CD4-positive, alpha-beta memory T cell (primary cell): ENCODE data around the gene R3HDM4. TPM values are rescaled to one million over a fixed set of nuclear protein-coding genes. Genes with fewer than 3 reads are reported as not detected.

Experiments used
- CTCF ChIA-PET: fragments of 350-600 bp; sonication (Branson Sonifier 250); formaldehyde crosslinking; loops from one replicate; lab custom pipeline; 2021; ENCODE audit warnings: inconsistent platforms; ENCODE audit not compliant: partially characterized antibody; lab: Charles Lee
- POLR2A ChIA-PET: fragments of 350-600 bp; sonication (Branson Sonifier 250); formaldehyde crosslinking; loops from one replicate; lab custom pipeline; 2021; ENCODE audit not compliant: partially characterized antibody; lab: Charles Lee
- DNase-seq, 5 donors: peaks; one replicate each; pipeline versions ENCODE4 v3.0.0 to v3.0.0-alpha.2; 2020 to 2022; ENCODE audit warnings: mixed read lengths in 1 of 5
- H3K27ac ChIP-seq: one replicate; pipeline ENCODE4 v1.7.0; 2013; ENCODE audit warnings: low read depth, low read length
- H3K27me3 ChIP-seq: 2 replicates; pipeline ENCODE4 v1.7.0; 2013; ENCODE audit warnings: mild to moderate bottlenecking, low read length, moderate library complexity; ENCODE audit not compliant: insufficient read depth
- H3K36me3 ChIP-seq: 2 replicates; pipeline ENCODE4 v1.7.0; 2013; ENCODE audit warnings: mild to moderate bottlenecking, low read length, moderate library complexity; ENCODE audit not compliant: insufficient read depth
- H3K4me1 ChIP-seq: 2 replicates; pipeline ENCODE4 v1.7.0; 2013; ENCODE audit warnings: mild to moderate bottlenecking, low read length, moderate library complexity; ENCODE audit not compliant: insufficient read depth
- H3K4me3 ChIP-seq, 2 donors: one replicate each; pipeline ENCODE4 v1.7.0; 2013; ENCODE audit warnings: low read length in 2 of 2, mild to moderate bottlenecking in 1 of 2
- H3K9me3 ChIP-seq, 2 donors: one replicate each; pipeline ENCODE4 v1.7.0; 2013; ENCODE audit warnings: low read length in 2 of 2, control low read depth in 1 of 2; ENCODE audit not compliant: control insufficient read depth in 1 of 2
- H3K27ac Mint-ChIP-seq, 7 donors: one replicate each; pipeline ENCODE4 v1.8.0; 2020 to 2021; ENCODE audit warnings: mixed read lengths in 7 of 7, mild to moderate bottlenecking in 6 of 7, inconsistent platforms in 3 of 7, moderate library complexity in 3 of 7
- H3K27me3 Mint-ChIP-seq, 2 donors: one replicate each; pipeline ENCODE4 v1.8.0; 2020 to 2021; ENCODE audit warnings: mixed read lengths in 2 of 2
- H3K36me3 Mint-ChIP-seq, 2 donors: one replicate each; pipeline ENCODE4 v1.8.0; 2020 to 2021; ENCODE audit warnings: mixed read lengths in 2 of 2, inconsistent platforms in 1 of 2, mild to moderate bottlenecking in 1 of 2
- H3K4me1 Mint-ChIP-seq, 4 donors: one replicate each; pipeline ENCODE4 v1.8.0; 2020 to 2021; ENCODE audit warnings: mixed read lengths in 4 of 4, mild to moderate bottlenecking in 1 of 4
- H3K4me3 Mint-ChIP-seq, 8 donors: one replicate each; pipeline ENCODE4 v1.8.0; 2020 to 2021; ENCODE audit warnings: mixed read lengths in 8 of 8, mild to moderate bottlenecking in 7 of 8, moderate library complexity in 6 of 8, inconsistent platforms in 3 of 8
- H3K9me3 Mint-ChIP-seq, 8 donors: one replicate each; pipeline ENCODE4 v1.8.0; 2020 to 2021; ENCODE audit warnings: mixed read lengths in 8 of 8, mild to moderate bottlenecking in 5 of 8, inconsistent platforms in 3 of 8, moderate library complexity in 1 of 8
- intact Hi-C: fragments of 100-400 bp; cut with micrococcal nuclease; formaldehyde crosslinking; loops from one replicate; pipeline ENCODE4 v1.15.1; 2023
- polyA plus RNA-seq, 2 donors: library from polyadenylated mRNA; unstranded; fragments of 300-500 nt; fragmentation: Illumina TruSeq; gene quantifications; one replicate each; pipeline ENCODE4 v1.2.3, GENCODE V29; 2021
- total RNA-seq, 2 experiments: library from RNA; stranded (reverse); gene quantifications; one replicate each; pipeline ENCODE4 v1.2.3, GENCODE V29; 2021

The R3HDM4 gene
- total and polyA plus RNA-seq, 4 experiments from 2014 or later: 153 to 230 (median 181) TPM

GRCh38 chr19:873084-873483 lies 39.9 kb downstream of the R3HDM4 start:
- no peaks in the 10 kb centered on the region for H3K27me3 ChIP-seq
- H3K36me3 ChIP-seq: peaks cover 7% of the 10 kb centered on the region
- Mint-ChIP-seq H3K36me3 (peaks cover 3 to 20% of the 10 kb centered on the region in 2 donors), H3K4me3 (peak overlapping the region in 7 of 8 donors; percentile 35 to 70 (median 61)), H3K4me1 (peaks cover 4 to 16% (median 9%) of the 10 kb centered on the region in 4 donors), H3K9me3 (peaks cover 0 to 5% (median 0%) of the 10 kb centered on the region in 8 donors), H3K27me3 (no peaks in the 10 kb centered on the region), H3K27ac (peak overlapping the region in 6 of 7 donors; percentile 61 to 97 (median 79))
- no peak overlapping the region for H3K4me3 ChIP-seq
- H3K9me3 ChIP-seq: no peaks in the 10 kb centered on the region
- DNase-seq: peak; percentile 80 to 93 (median 90)
- POLR2A ChIA-PET: interaction anchor here (0.6 to 5.2 kb wide), 18 partner anchors 8 to 402 kb away, joined by 3 to 41 read pairs (median 6); partner anchors contain the start of genes ABCA7, ARHGAP45, CIRBP and FAM174C
- no peak overlapping the region for H3K27ac ChIP-seq
- CTCF ChIA-PET: interaction anchor here (1.2 to 1.3 kb wide), 3 partner anchors 9 to 48 kb away, joined by 3 to 4 read pairs (median 3); no protein-coding TSS in a partner anchor
- peaks cover 13% of the 10 kb centered on the region for H3K4me1 ChIP-seq
- intact Hi-C loops: no loop called here

DNA sequence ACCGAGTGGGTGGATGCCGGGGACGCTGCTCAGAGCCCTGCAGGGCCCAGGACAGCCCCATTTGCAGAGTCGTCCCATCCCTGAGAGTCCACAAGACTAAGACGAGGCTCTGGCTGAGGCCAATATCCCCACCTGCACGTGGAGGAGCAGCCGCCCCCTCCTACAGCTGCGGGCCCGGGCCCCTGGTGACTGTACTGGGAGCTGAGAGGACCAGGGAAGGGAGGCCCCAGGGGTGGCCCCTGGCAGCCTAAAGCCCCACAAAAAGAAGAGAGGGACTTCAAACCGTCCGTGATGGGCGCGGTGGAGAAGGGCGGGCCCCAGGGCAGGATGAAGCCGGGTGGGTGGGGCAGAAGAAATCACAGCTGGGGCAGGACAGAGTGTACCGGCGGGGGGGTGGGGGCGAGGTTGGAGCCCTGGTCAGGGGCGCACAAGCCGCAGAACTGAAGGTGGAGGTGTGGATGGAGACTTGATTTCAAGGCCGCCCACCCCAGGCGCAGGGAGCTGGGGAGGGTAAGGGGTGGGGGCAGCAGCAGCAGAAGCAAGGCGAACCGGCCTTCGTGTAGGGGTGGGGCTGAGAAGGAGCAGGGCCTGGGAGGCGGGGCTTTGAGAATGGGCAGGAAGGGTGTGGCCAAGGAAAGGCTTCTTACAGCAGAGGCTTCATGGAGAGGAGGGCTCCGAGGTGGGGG lies 40.6 kb downstream of the R3HDM4 start:
- H3K4me3 Mint-ChIP-seq: peak overlapping the region; percentile 75 to 92 (median 84)
- intact Hi-C loops: loop anchor here (1.0 kb wide), 3 partner anchors 10 to 37 kb away; partner anchors contain the start of genes MED16 and RNU6-9

GRCh38 chr19:871446-872265 lies 41.4 kb downstream of the R3HDM4 start:
- peak in 1 of 5 donors; percentile 23 for DNase-seq
- H3K4me1 Mint-ChIP-seq: peaks cover 4 to 16% (median 9%) of the 10 kb centered on the region in 4 donors
- ChIA-PET CTCF (interaction anchor here (1.2 to 2.4 kb wide), 3 partner anchors 36 to 50 kb away, joined by 3 to 4 read pairs (median 4); no protein-coding TSS in a partner anchor), POLR2A (interaction anchor here (1.0 to 5.2 kb wide), 14 partner anchors 8 to 398 kb away, joined by 3 to 41 read pairs (median 6); partner anchors contain the start of genes ABCA7, CIRBP, MED16 and PTBP1)
- peaks cover 7 to 23% of the 10 kb centered on the region in 2 donors for H3K36me3 Mint-ChIP-seq
- Histone ChIP-seq H3K27ac (peak overlapping the region; percentile 55), H3K36me3 (peaks cover 7% of the 10 kb centered on the region), H3K4me1 (peaks cover 13% of the 10 kb centered on the region), H3K4me3 (peak overlapping the region in 1 of 2 donors; percentile 51), H3K9me3 (no peaks in the 10 kb centered on the region), H3K27me3 (no peaks in the 10 kb centered on the region)
- peak overlapping the region in 7 of 8 donors; percentile 75 to 92 (median 83) for H3K4me3 Mint-ChIP-seq
- intact Hi-C loops: loop anchor here (1.0 kb wide), 3 partner anchors 9 to 38 kb away; partner anchors contain the start of genes MED16 and RNU6-9
- peak overlapping the region; percentile 65 to 97 (median 94) for H3K27ac Mint-ChIP-seq
- H3K27me3 Mint-ChIP-seq: no peaks in the 10 kb centered on the region
- H3K9me3 Mint-ChIP-seq: peaks cover 0 to 8% (median 0%) of the 10 kb centered on the region in 8 donors

More for the DNA sequence above, 40.6 kb downstream of the R3HDM4 start:
- Mint-ChIP-seq H3K4me1 (peaks cover 4 to 16% (median 9%) of the 10 kb centered on the region in 4 donors), H3K36me3 (peaks cover 5 to 23% of the 10 kb centered on the region in 2 donors), H3K27ac (peak overlapping the region; percentile 88 to 98 (median 97)), H3K9me3 (peaks cover 0 to 8% (median 0%) of the 10 kb centered on the region in 8 donors), H3K27me3 (no peaks in the 10 kb centered on the region)
- no peaks in the 10 kb centered on the region for H3K27me3 ChIP-seq
- ChIA-PET CTCF (interaction anchor here (1.2 to 2.4 kb wide), 4 partner anchors 9 to 49 kb away, joined by 3 to 4 read pairs (median 4); no protein-coding TSS in a partner anchor), POLR2A (interaction anchor here (0.6 to 5.2 kb wide), 17 partner anchors 9 to 403 kb away, joined by 3 to 41 read pairs (median 5); partner anchors contain the start of genes ABCA7, ARHGAP45, CIRBP and FAM174C)
- no peaks in the 10 kb centered on the region for H3K9me3 ChIP-seq
- peaks cover 13% of the 10 kb centered on the region for H3K4me1 ChIP-seq
- peak; percentile 84 to 93 (median 91) for DNase-seq
- peak overlapping the region in 1 of 2 donors; percentile 51 for H3K4me3 ChIP-seq
- H3K27ac ChIP-seq: peak overlapping the region; percentile 55
- H3K36me3 ChIP-seq: peaks cover 7% of the 10 kb centered on the region

DNA sequence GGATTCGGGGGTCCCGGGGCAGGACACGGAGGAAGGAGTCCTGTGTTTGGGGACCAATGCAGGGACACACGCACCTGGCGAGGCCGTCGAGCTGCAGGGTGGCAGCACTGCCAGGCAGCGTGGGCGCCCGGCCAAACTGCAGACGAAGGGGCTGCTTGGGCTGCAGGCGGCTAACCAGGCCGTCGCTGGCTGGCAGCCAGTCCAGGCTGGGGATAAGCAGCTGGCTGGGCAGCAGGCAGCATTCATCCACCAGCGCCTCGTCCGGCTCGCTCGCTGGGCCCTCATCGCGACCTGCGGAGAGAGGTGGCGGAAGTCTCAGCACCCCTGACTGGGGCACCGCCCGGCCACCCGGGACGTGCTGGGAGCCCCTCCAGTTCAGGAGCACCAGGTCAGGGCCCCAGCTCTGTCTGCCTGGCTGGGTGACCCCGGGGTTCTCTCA lies 42.0 kb downstream of the R3HDM4 start:
- no peak overlapping the region for H3K4me3 Mint-ChIP-seq
- peaks cover 13% of the 10 kb centered on the region for H3K4me1 ChIP-seq
- POLR2A ChIA-PET: interaction anchor here (1.9 to 5.2 kb wide), 2 partner anchors 8 to 39 kb away, joined by 15 to 41 read pairs; no protein-coding TSS in a partner anchor
- peaks cover 7% of the 10 kb centered on the region for H3K36me3 ChIP-seq
- no peak overlapping the region for H3K27ac ChIP-seq
- H3K9me3 Mint-ChIP-seq: peaks cover 0 to 8% (median 0%) of the 10 kb centered on the region in 8 donors
- H3K9me3 ChIP-seq: no peaks in the 10 kb centered on the region
- CTCF ChIA-PET: interaction anchor here (2.4 kb wide), 1 partner anchor 45 kb away, joined by 4 read pairs; no protein-coding TSS in a partner anchor
- no peaks in the 10 kb centered on the region for H3K27me3 Mint-ChIP-seq
- no peak overlapping the region for H3K4me3 ChIP-seq
- H3K27me3 ChIP-seq: no peaks in the 10 kb centered on the region
- intact Hi-C loops: no loop called here
- H3K36me3 Mint-ChIP-seq: peaks cover 7 to 21% of the 10 kb centered on the region in 2 donors
- DNase-seq: no peak
- peaks cover 4 to 16% (median 9%) of the 10 kb centered on the region in 4 donors for H3K4me1 Mint-ChIP-seq
- peak overlapping the region in 1 of 7 donors; percentile 71 for H3K27ac Mint-ChIP-seq

- DNase-seq: no peak
- Mint-ChIP-seq H3K4me3 (peak overlapping the region in 3 of 8 donors; percentile 29 to 67 (median 51)), H3K9me3 (peaks cover 0 to 8% (median 0%) of the 10 kb centered on the region in 8 donors), H3K27ac (peak overlapping the region in 5 of 7 donors; percentile 36 to 96 (median 77)), H3K36me3 (peaks cover 7 to 24% of the 10 kb centered on the region in 2 donors), H3K27me3 (no peaks in the 10 kb centered on the region), H3K4me1 (peaks cover 4 to 16% (median 9%) of the 10 kb centered on the region in 4 donors)
- H3K36me3 ChIP-seq: peaks cover 7% of the 10 kb centered on the region
- POLR2A ChIA-PET: interaction anchor here (3.6 kb wide), 1 partner anchor 39 kb away, joined by 16 read pairs; no protein-coding TSS in a partner anchor
- CTCF ChIA-PET: interaction anchor here (2.4 kb wide), 1 partner anchor 46 kb away, joined by 4 read pairs; no protein-coding TSS in a partner anchor
- no peaks in the 10 kb centered on the region for H3K27me3 ChIP-seq
- H3K27ac ChIP-seq: no peak overlapping the region
- peaks cover 13% of the 10 kb centered on the region for H3K4me1 ChIP-seq
- no peaks in the 10 kb centered on the region for H3K9me3 ChIP-seq
- intact Hi-C loops: no loop called here
- H3K4me3 ChIP-seq: no peak overlapping the region
Measured at GRCh38 chr19:870314-870713, 42.7 kb downstream of the R3HDM4 start.
